ENCODE results near the gene RNF150. TPM values are rescaled to one million over a fixed set of nuclear protein-coding genes. Genes with fewer than 3 reads are reported as not detected.
A peak's percentile ranks its signal among the peaks of the same experiment; 100 is the strongest.

RNF150 gene
- total and polyA plus RNA-seq, 2 experiments from 2014 or later, result 4.2 to 9.2 TPM

DNA sequence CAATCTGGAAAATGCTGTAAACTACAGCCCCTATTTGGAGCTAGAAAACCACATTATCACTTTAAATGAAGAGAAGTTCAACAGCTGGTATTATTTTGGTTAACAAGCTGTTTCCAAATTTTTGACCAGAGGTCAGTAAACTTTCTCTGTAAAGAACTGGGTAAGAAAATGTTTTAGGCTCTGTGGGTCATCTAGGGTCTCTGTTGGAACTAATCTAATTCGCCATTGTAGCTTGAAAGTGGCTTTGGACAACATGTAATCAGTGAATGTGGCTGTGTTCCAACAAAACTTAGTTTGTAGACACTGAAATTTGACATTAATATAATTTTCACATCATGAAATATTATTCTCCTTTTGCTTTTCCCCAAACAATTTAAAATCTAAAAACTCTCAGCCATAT lies 25.8 kb upstream of the RNF150 start:
- no peaks in the 10 kb centered on the region for H3K27me3 ChIP-seq
- no peak overlapping the region for H3K27ac ChIP-seq
- no peak overlapping the region for H2AFZ ChIP-seq
- no peaks in the 10 kb centered on the region for H3K9me2 ChIP-seq (replicated peaks; ENCODE audit: insufficient read depth)
- no peaks in the 10 kb centered on the region for H3K79me2 ChIP-seq
- H4K20me1 ChIP-seq (ENCODE audit: insufficient read depth, poor library complexity, severe bottlenecking), result no peaks in the 10 kb centered on the region
- 89% methylated on average over 1 of the region's 1 CpG for WGBS (ENCODE audit: low lambda C conversion rate, missing lambda C conversion rate)
- H3K4me1 ChIP-seq (ENCODE audit: insufficient read depth), result peaks cover 5% of the 10 kb centered on the region
- no peak for TF ChIP-seq EZH2 (IDR thresholded peaks at IDR 0.05; ENCODE audit: borderline replicate concordance)
- H3K4me3 ChIP-seq, result no peak overlapping the region
- no peak for DNase-seq (ENCODE audit: low spot score)
- no peak overlapping the region for H3K4me2 ChIP-seq
- no peaks in the 10 kb centered on the region for H3K9me3 ChIP-seq (ENCODE audit: low read depth)
- H3K36me3 ChIP-seq (replicated peaks; ENCODE audit: insufficient read depth, low read depth), result no peaks in the 10 kb centered on the region

DNA sequence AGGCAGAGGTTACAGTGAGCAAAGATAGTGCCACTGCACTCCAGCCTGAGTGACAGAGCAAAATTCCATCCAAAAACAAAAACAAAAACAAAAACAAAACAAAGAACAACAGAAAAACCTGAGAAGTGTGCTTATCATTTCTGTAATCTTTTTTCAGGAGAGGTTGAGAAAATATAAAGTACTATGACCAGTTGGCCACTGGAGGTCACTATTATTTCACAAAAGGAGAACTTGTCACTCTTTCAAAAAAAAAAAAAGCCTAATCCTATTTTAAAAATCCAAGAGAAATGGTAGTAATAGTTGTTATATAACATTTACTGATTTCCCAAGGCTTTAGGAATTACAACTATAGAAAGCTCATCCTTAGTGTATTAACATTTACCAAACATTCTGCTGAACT lies 24.9 kb upstream of the RNF150 start:
- no peak overlapping the region for H3K4me2 ChIP-seq
- no peaks in the 10 kb centered on the region for H3K9me2 ChIP-seq (replicated peaks; ENCODE audit: insufficient read depth)
- no peak overlapping the region for H2AFZ ChIP-seq
- H3K27ac ChIP-seq, result no peak overlapping the region
- peaks cover 5% of the 10 kb centered on the region for H3K4me1 ChIP-seq (ENCODE audit: insufficient read depth)
- no peaks in the 10 kb centered on the region for H4K20me1 ChIP-seq (ENCODE audit: insufficient read depth, poor library complexity, severe bottlenecking)
- no peaks in the 10 kb centered on the region for H3K79me2 ChIP-seq
- peak; percentile 44 for DNase-seq (ENCODE audit: low spot score)
- H3K27me3 ChIP-seq, result no peaks in the 10 kb centered on the region
- no peaks in the 10 kb centered on the region for H3K9me3 ChIP-seq (ENCODE audit: low read depth)
- no peak overlapping the region for H3K4me3 ChIP-seq
- TF ChIP-seq, protein P1, sequence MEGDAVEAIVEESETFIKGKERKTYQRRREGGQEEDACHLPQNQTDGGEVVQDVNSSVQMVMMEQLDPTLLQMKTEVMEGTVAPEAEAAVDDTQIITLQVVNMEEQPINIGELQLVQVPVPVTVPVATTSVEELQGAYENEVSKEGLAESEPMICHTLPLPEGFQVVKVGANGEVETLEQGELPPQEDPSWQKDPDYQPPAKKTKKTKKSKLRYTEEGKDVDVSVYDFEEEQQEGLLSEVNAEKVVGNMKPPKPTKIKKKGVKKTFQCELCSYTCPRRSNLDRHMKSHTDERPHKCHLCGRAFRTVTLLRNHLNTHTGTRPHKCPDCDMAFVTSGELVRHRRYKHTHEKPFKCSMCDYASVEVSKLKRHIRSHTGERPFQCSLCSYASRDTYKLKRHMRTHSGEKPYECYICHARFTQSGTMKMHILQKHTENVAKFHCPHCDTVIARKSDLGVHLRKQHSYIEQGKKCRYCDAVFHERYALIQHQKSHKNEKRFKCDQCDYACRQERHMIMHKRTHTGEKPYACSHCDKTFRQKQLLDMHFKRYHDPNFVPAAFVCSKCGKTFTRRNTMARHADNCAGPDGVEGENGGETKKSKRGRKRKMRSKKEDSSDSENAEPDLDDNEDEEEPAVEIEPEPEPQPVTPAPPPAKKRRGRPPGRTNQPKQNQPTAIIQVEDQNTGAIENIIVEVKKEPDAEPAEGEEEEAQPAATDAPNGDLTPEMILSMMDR (IDR thresholded peaks at IDR 0.05; ENCODE audit: poor library complexity), result peak; percentile 72
- TF ChIP-seq EZH2phosphoT487 (IDR thresholded peaks at IDR 0.05; ENCODE audit: low read depth, severe bottlenecking, unreplicated experiment) (no peak), EZH2 (IDR thresholded peaks at IDR 0.05; ENCODE audit: borderline replicate concordance) (no peak)
- no peaks in the 10 kb centered on the region for H3K36me3 ChIP-seq (replicated peaks; ENCODE audit: insufficient read depth, low read depth)

- H2AFZ ChIP-seq, result no peak overlapping the region
- WGBS (ENCODE audit: low lambda C conversion rate, missing lambda C conversion rate), result 75% methylated on average over 4 of the region's 4 CpGs
- H3K4me2 ChIP-seq, result no peak overlapping the region
- H3K79me2 ChIP-seq, result no peaks in the 10 kb centered on the region
- peaks cover 5% of the 10 kb centered on the region for H3K4me1 ChIP-seq (ENCODE audit: insufficient read depth)
- no peaks in the 10 kb centered on the region for H3K27me3 ChIP-seq
- H4K20me1 ChIP-seq (ENCODE audit: insufficient read depth, poor library complexity, severe bottlenecking), result no peaks in the 10 kb centered on the region
- no peak for DNase-seq (ENCODE audit: low spot score)
- H3K36me3 ChIP-seq (replicated peaks; ENCODE audit: insufficient read depth, low read depth), result no peaks in the 10 kb centered on the region
- no peaks in the 10 kb centered on the region for H3K9me2 ChIP-seq (replicated peaks; ENCODE audit: insufficient read depth)
- no peak overlapping the region for H3K4me3 ChIP-seq
- TF ChIP-seq EZH2phosphoT487 (IDR thresholded peaks at IDR 0.05; ENCODE audit: low read depth, severe bottlenecking, unreplicated experiment) (no peak), EZH2 (IDR thresholded peaks at IDR 0.05; ENCODE audit: borderline replicate concordance) (no peak)
- TF ChIP-seq, protein P1 (IDR thresholded peaks at IDR 0.05; ENCODE audit: poor library complexity), result no peak
- H3K27ac ChIP-seq, result no peak overlapping the region
- no peaks in the 10 kb centered on the region for H3K9me3 ChIP-seq (ENCODE audit: low read depth)
These were observed 22.3 kb upstream of the RNF150 start for GRCh38 chr4:141155586-141155985.

GRCh38 chr4:141154725-141155124 lies 21.5 kb upstream of the RNF150 start:
- Histone ChIP-seq H3K4me3 (no peak overlapping the region), H3K4me2 (no peak overlapping the region), H3K27me3 (no peaks in the 10 kb centered on the region), H3K36me3 (replicated peaks; ENCODE audit: insufficient read depth, low read depth) (no peaks in the 10 kb centered on the region), H3K9me2 (replicated peaks; ENCODE audit: insufficient read depth) (no peaks in the 10 kb centered on the region), H3K79me2 (no peaks in the 10 kb centered on the region), H2AFZ (no peak overlapping the region), H4K20me1 (ENCODE audit: insufficient read depth, poor library complexity, severe bottlenecking) (no peaks in the 10 kb centered on the region), H3K4me1 (ENCODE audit: insufficient read depth) (peaks cover 5% of the 10 kb centered on the region), H3K9me3 (ENCODE audit: low read depth) (no peaks in the 10 kb centered on the region), H3K27ac (peak overlapping the region; percentile 21)
- DNase-seq (ENCODE audit: low spot score), result no peak
- TF ChIP-seq EZH2 (IDR thresholded peaks at IDR 0.05; ENCODE audit: borderline replicate concordance) (no peak), EZH2phosphoT487 (IDR thresholded peaks at IDR 0.05; ENCODE audit: low read depth, severe bottlenecking, unreplicated experiment) (no peak)
- TF ChIP-seq, protein P1 (IDR thresholded peaks at IDR 0.05; ENCODE audit: poor library complexity), result no peak
- WGBS (ENCODE audit: low lambda C conversion rate, missing lambda C conversion rate), result 89% methylated on average over 3 of the region's 3 CpGs
